NT2/D1 (cell line): ENCODE results near the gene INHA.

ENCODE experiments used
- SUZ12 ChIP-seq: IDR thresholded peaks from 2 replicates; pipeline ENCODE4 v1.6.1; 2011; ENCODE audit not compliant: insufficient read length, insufficient read depth; ENCODE audit errors: extremely low read depth
- YY1 ChIP-seq: IDR thresholded peaks from 2 replicates; pipeline ENCODE4 v1.6.1; 2011; ENCODE audit not compliant: insufficient read length, insufficient read depth
- ZNF274 ChIP-seq: IDR thresholded peaks from 2 replicates; pipeline ENCODE4 v1.6.1; 2011; ENCODE audit warnings: mild to moderate bottlenecking, low read depth, low read length

DNA sequence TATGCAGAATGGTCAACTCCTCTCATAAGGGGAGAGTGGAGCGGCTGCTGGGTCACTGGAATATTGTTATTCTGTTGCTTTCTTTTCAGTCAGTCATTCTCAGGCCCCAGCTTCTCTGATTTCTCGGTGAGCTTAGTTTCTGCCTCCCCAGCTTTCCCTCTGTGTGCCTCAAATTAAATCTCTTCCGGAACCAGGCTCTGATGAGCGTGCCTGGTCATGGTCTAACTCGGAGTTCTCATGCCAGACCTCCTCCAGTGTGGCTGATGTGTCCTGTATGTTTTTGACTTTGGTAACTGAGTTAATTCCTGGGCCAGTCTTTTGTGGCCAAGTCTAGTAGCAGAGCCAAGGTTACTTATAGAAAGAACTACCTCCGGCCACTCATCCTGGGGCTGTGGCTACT is 20.6 kb downstream of the INHA start:
- no peak for TF ChIP-seq SUZ12
- no peak for TF ChIP-seq YY1
- no peak for TF ChIP-seq ZNF274
